ENCODE data around the gene KLHL41. TPM values are rescaled to one million over a fixed set of nuclear protein-coding genes. Genes with fewer than 3 reads are reported as not detected.

The KLHL41 gene
- total and polyA plus RNA-seq, 2 of the 13 experiments (the other 11 are each of a cell fraction or from before 2014, with no cell fraction given): 0.07 to 0.31 TPM

DNA sequence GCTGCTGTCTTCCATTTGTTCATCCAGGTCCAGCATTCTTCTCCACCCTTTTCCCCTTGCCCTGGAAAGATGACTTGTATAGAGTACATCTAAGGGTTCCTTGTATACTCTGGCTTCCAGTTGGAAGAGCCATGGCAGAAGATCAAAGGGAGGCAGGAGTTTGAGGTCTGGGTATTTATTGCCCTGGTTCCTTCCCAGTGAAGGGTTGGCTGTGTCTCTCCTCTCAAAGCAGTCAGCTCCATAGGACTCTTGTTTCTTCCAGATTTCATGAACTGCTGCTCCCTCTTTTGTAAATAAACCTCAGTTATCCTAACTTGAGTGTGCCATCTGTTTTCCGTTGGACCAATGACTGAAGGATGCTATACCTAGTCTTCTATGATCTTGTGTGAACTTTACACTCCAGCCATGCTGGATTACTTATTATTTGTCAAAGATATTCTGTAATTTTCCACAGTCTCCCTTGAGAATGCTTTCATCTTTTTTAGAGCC is 23.8 kb upstream of the KLHL41 start (continued):
- no peak for TF ChIP-seq PHF20 (CRISPR knock-in tag; IDR thresholded peaks at IDR 0.05)
- TF ChIP-seq ZNF850 (CRISPR knock-in tag; conservative IDR thresholded peaks at IDR 0.05): no peak
- no peak for TF ChIP-seq AGO1 (IDR thresholded peaks at IDR 0.05; ENCODE audit: low read depth, low read length, poor library complexity, severe bottlenecking)
- no peak for TF ChIP-seq ZSCAN12 (CRISPR knock-in tag; IDR thresholded peaks at IDR 0.05)
- no peak for TF ChIP-seq ZNF414 (CRISPR knock-in tag; IDR thresholded peaks at IDR 0.05)
- no peak for TF ChIP-seq ZNF639 (CRISPR knock-in tag; conservative IDR thresholded peaks at IDR 0.05)
- TF ChIP-seq, protein P1, sequence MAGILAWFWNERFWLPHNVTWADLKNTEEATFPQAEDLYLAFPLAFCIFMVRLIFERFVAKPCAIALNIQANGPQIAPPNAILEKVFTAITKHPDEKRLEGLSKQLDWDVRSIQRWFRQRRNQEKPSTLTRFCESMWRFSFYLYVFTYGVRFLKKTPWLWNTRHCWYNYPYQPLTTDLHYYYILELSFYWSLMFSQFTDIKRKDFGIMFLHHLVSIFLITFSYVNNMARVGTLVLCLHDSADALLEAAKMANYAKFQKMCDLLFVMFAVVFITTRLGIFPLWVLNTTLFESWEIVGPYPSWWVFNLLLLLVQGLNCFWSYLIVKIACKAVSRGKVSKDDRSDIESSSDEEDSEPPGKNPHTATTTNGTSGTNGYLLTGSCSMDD (CRISPR knock-in tag; IDR thresholded peaks at IDR 0.05): no peak
- 0 out of 2 replicates have a peak, but pooled peaks have one; percentile 26 for TF ChIP-seq FOSL2 (CRISPR knock-in tag; IDR thresholded peaks at IDR 0.05)
- no peak for TF ChIP-seq ZNF614 (CRISPR knock-in tag; IDR thresholded peaks at IDR 0.05; ENCODE audit: borderline replicate concordance)
- TF ChIP-seq ZBTB37 (CRISPR knock-in tag; IDR thresholded peaks at IDR 0.05): no peak
- peak; percentile 60 for TF ChIP-seq HDAC2 (CRISPR knock-in tag; IDR thresholded peaks at IDR 0.05)
- no peak for TF ChIP-seq NCOA5 (CRISPR knock-in tag; IDR thresholded peaks at IDR 0.05)
- no peak for TF ChIP-seq ZFAT (CRISPR knock-in tag; conservative IDR thresholded peaks at IDR 0.05)
- TF ChIP-seq E2F2 (CRISPR knock-in tag; IDR thresholded peaks at IDR 0.05; ENCODE audit: borderline replicate concordance): no peak
- peak; percentile 60; the same call in 1 of the 2 replicates for TF ChIP-seq NCOR1 (IDR thresholded peaks at IDR 0.05; ENCODE audit: borderline replicate concordance, low read length)
- no peak for TF ChIP-seq ZNF343 (CRISPR knock-in tag; IDR thresholded peaks at IDR 0.05)
- no peak for TF ChIP-seq ZNF430 (CRISPR knock-in tag; IDR thresholded peaks at IDR 0.05)
- TF ChIP-seq RAD51 (IDR thresholded peaks at IDR 0.05; ENCODE audit: borderline replicate concordance): no peak
- no peak for TF ChIP-seq FOXK1 (CRISPR knock-in tag; IDR thresholded peaks at IDR 0.05; ENCODE audit: borderline replicate concordance, low read depth)
- TF ChIP-seq NKX3-1 (CRISPR knock-in tag; IDR thresholded peaks at IDR 0.05): no peak
- TF ChIP-seq, protein P2, sequence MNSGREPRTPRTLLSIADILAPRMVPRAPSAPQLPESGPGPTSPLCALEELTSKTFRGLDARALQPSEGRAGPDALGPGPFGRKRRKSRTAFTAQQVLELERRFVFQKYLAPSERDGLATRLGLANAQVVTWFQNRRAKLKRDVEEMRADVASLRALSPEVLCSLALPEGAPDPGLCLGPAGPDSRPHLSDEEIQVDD (CRISPR knock-in tag; IDR thresholded peaks at IDR 0.05; ENCODE audit: borderline replicate concordance): no peak
- TF ChIP-seq SIX4 (CRISPR knock-in tag; IDR thresholded peaks at IDR 0.05): no peak
- no peak for TF ChIP-seq E2F5 (CRISPR knock-in tag; conservative IDR thresholded peaks at IDR 0.05)
- TF ChIP-seq THYN1 (CRISPR knock-in tag; IDR thresholded peaks at IDR 0.05; ENCODE audit: borderline replicate concordance, low read depth): no peak
- TF ChIP-seq ZNF296 (CRISPR knock-in tag; conservative IDR thresholded peaks at IDR 0.05): no peak

Data from HepG2 (cell line).